Panc1 (cell line): Measurements from ENCODE around the gene IL18.

Source experiments
- CTCF ChIP-seq: fragments of 450-650 bp; IDR thresholded peaks from 2 replicates; pipeline ENCODE4 v1.5.1; 2017; ENCODE audit warnings: mild to moderate bottlenecking
- POLR2AphosphoS5 ChIP-seq: IDR thresholded peaks from 2 replicates; pipeline ENCODE4 v1.6.1; 2012; ENCODE audit warnings: mild to moderate bottlenecking, low read depth, low read length, moderate library complexity
- REST ChIP-seq, 2 experiments: IDR thresholded peaks; 2 replicates each; pipeline ENCODE4 v1.6.1; 2011 to 2012; ENCODE audit warnings: low read depth in 2 of 2, control low read depth in 1 of 2, low read length in 1 of 2, mild to moderate bottlenecking in 1 of 2, moderate library complexity in 1 of 2; ENCODE audit not compliant: insufficient read depth in 1 of 2
- SIN3A ChIP-seq: IDR thresholded peaks from 2 replicates; pipeline ENCODE4 v1.6.1; 2012; ENCODE audit warnings: low read depth, mild to moderate bottlenecking, low read length, moderate library complexity, borderline replicate concordance; ENCODE audit not compliant: insufficient read depth
- TCF7L2 ChIP-seq: IDR thresholded peaks from 2 replicates; pipeline ENCODE4 v1.6.1; 2011; ENCODE audit warnings: mild to moderate bottlenecking, low read depth, low read length, inconsistent platforms

GRCh38 chr11:112195951-112196351 is 32.1 kb upstream of the IL18 start:
- TF ChIP-seq CTCF (no peak), REST (IDR thresholded peaks at IDR 0.05; ENCODE audit: insufficient read depth in 1 of 2, low read depth in 2 of 2, low read length in 1 of 2) (no peak), POLR2AphosphoS5 (no peak), SIN3A (no peak), TCF7L2 (no peak)
